ENCODE results near the gene SLC19A1.

The SLC19A1 gene

DNA sequence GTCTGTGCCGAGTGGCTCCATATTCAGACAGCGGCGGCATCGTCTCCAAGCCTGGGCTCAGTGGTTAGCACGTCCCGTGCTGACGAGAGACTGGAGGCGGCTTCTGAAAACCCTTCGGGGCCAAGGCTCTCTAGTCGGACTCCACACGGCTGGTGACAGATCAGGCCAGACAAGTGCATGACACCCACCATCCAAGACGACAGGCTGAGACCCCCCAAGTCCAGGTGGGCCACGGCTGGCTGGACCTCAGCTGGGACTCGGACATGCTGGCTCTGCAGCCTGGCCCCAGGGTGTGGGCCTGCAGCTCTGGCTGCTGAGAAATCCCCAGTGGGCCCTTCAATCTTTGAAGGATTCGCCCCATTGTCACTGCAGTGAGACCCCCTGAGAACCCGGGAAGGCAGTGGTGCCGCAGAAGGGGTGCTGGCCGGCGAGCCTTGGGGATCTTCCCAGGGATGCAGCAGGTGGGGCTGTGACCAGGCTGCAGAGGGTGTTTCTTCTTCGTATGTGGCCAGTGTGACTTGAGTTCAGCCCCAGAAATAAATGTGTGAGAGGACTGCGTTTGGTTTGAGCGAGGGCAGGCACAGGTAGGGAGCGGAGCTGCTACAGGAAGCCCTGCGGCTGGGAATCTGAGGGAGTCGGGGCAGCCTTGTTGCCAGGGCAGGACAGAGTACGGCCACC is 15.9 kb upstream of the SLC19A1 start:
- H2BK120ac ChIP-seq (ENCODE audit: low read depth, low read length), result no peak overlapping the region

DNA sequence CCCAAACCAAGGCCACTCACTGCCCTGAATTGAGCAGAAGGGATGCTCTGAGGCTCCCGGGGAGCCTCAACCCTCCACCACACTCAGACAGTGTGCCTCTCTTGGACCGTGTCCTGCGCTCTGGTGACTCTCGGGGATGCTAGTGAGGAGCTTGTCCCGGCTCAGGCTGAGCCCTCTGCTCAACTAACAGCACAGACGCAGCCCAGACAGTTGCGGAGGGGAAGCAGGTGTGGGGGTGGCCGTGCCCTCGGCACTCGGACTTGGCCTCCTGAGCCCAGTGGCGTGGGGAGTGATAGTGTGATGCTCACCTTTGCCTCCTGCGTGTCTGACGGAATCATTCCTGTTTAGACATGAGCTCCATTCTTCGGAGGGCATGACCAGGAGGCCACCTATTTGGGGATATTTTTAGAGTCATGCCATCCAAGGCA is 15.4 kb upstream of the SLC19A1 start:
- no peak overlapping the region for H4K5ac ChIP-seq (ENCODE audit: low read length)
- H3K27me3 ChIP-seq (ENCODE audit: insufficient read depth, low read length, poor library complexity), result no peaks in the 10 kb centered on the region
- H2BK120ac ChIP-seq (ENCODE audit: low read depth, low read length), result no peak overlapping the region
- H3K4me1 ChIP-seq (ENCODE audit: control insufficient read depth, low read depth, low read length), result no peaks in the 10 kb centered on the region
- H3K4ac ChIP-seq (ENCODE audit: low read depth, low read length), result no peak overlapping the region
- H3K4me2 ChIP-seq (ENCODE audit: low read length), result no peak overlapping the region
- H2BK5ac ChIP-seq (ENCODE audit: low read length), result no peak overlapping the region
- H3K4me3 ChIP-seq (ENCODE audit: low read length), result no peak overlapping the region
- no peaks in the 10 kb centered on the region for H3K79me2 ChIP-seq (ENCODE audit: control insufficient read depth, insufficient read depth, low read length)
- H3K9ac ChIP-seq (ENCODE audit: low read length), result no peak overlapping the region
- H3K27ac ChIP-seq (ENCODE audit: low read depth, low read length), result no peak overlapping the region
- no peak overlapping the region for H2BK15ac ChIP-seq (replicated peaks; ENCODE audit: low read depth)
- no peak overlapping the region for H3K23ac ChIP-seq (ENCODE audit: low read length)
- WGBS (ENCODE audit: extremely low coverage, insufficient coverage, low lambda C conversion rate), result no CpG with 5 or more reads among the region's 14 CpGs
- H2AK5ac ChIP-seq (ENCODE audit: low read length), result no peak overlapping the region
- peak overlapping the region; percentile 7 for H3K56ac ChIP-seq (ENCODE audit: low read length)
- no peaks in the 10 kb centered on the region for H3K79me1 ChIP-seq (ENCODE audit: low read length)
- no peaks in the 10 kb centered on the region for H3K36me3 ChIP-seq (ENCODE audit: control insufficient read depth, insufficient read depth, low read length)
- DNase-seq, result no peak
- H4K8ac ChIP-seq (ENCODE audit: low read depth, low read length), result no peak overlapping the region
- H3K18ac ChIP-seq (ENCODE audit: low read length), result no peak overlapping the region

More for the DNA sequence above, 15.9 kb upstream of the SLC19A1 start:
- Histone ChIP-seq H3K27me3 (ENCODE audit: insufficient read depth, low read length, poor library complexity) (no peaks in the 10 kb centered on the region), H3K18ac (ENCODE audit: low read length) (no peak overlapping the region), H3K79me1 (ENCODE audit: low read length) (no peaks in the 10 kb centered on the region), H3K27ac (ENCODE audit: low read depth, low read length) (no peak overlapping the region), H2BK15ac (replicated peaks; ENCODE audit: low read depth) (no peak overlapping the region), H3K4me3 (ENCODE audit: low read length) (no peak overlapping the region), H3K79me2 (ENCODE audit: control insufficient read depth, insufficient read depth, low read length) (no peaks in the 10 kb centered on the region), H2AK5ac (ENCODE audit: low read length) (no peak overlapping the region), H3K23ac (ENCODE audit: low read length) (no peak overlapping the region), H3K4me1 (ENCODE audit: control insufficient read depth, low read depth, low read length) (no peaks in the 10 kb centered on the region), H4K8ac (ENCODE audit: low read depth, low read length) (no peak overlapping the region), H3K4me2 (ENCODE audit: low read length) (no peak overlapping the region), H3K4ac (ENCODE audit: low read depth, low read length) (no peak overlapping the region), H3K36me3 (ENCODE audit: control insufficient read depth, insufficient read depth, low read length) (no peaks in the 10 kb centered on the region), H3K56ac (ENCODE audit: low read length) (no peak overlapping the region), H2BK5ac (ENCODE audit: low read length) (no peak overlapping the region), H3K9ac (ENCODE audit: low read length) (no peak overlapping the region), H4K5ac (ENCODE audit: low read length) (no peak overlapping the region)
- WGBS (ENCODE audit: extremely low coverage, insufficient coverage, low lambda C conversion rate), result no CpG with 5 or more reads among the region's 26 CpGs
- no peak for DNase-seq

DNA sequence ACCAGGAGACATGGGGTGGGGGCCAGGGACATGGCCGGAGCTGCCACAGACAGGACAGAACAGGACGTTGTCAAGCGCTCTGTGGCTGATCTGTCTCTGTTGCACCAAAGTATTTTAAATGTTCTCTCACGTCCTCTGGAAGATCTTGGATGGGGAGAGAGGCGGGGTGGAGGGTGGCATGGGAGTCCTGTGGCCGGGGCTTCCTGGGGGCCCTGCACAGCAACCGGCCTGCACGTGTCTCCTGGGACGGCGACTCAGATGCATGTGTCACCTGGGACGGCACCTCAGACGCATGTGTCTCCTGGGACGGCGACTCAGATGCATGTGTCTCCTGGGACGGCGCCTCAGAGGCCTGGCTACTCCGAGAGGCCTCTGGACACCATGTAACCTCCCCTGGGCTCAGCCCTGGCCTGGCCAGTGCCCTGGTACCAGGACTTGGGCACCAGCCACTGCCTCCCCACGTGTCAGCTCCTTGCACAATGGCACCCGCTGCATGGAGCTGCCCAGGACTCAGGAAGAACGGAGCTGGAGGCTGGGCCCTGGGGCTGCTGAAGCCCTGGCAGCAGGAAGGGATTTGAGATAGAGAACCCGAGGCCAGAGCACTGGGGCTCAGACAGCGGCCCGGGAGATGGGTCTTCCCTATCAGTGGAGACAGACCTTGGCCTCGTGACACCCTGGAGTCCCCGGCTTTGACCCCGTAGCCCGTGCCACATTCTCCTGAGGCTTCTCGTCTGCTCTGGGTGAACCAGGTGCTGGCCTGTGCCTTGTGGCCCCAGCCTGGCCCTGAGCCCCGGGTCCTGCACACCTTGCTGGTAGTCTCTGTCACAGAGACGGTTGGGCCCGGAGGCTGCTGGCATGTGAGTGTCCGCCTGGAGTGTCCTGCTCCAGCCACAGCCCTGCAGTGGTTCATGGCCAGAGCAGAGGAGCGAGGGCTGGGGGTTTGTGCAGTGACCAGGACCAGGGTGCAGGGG is 14.7 kb upstream of the SLC19A1 start:
- Histone ChIP-seq H3K4ac (ENCODE audit: low read depth, low read length) (no peak overlapping the region), H4K5ac (ENCODE audit: low read length) (no peak overlapping the region), H3K18ac (ENCODE audit: low read length) (no peak overlapping the region), H2BK5ac (ENCODE audit: low read length) (no peak overlapping the region), H3K23ac (ENCODE audit: low read length) (no peak overlapping the region), H3K4me1 (ENCODE audit: control insufficient read depth, low read depth, low read length) (no peaks in the 10 kb centered on the region), H2BK120ac (ENCODE audit: low read depth, low read length) (no peak overlapping the region), H3K27ac (ENCODE audit: low read depth, low read length) (no peak overlapping the region), H3K27me3 (ENCODE audit: insufficient read depth, low read length, poor library complexity) (no peaks in the 10 kb centered on the region), H3K79me2 (ENCODE audit: control insufficient read depth, insufficient read depth, low read length) (no peaks in the 10 kb centered on the region), H3K4me3 (ENCODE audit: low read length) (no peak overlapping the region), H3K56ac (ENCODE audit: low read length) (no peak overlapping the region), H3K79me1 (ENCODE audit: low read length) (no peaks in the 10 kb centered on the region), H4K8ac (ENCODE audit: low read depth, low read length) (no peak overlapping the region), H3K4me2 (ENCODE audit: low read length) (no peak overlapping the region), H3K36me3 (ENCODE audit: control insufficient read depth, insufficient read depth, low read length) (no peaks in the 10 kb centered on the region), H2AK5ac (ENCODE audit: low read length) (no peak overlapping the region), H3K9ac (ENCODE audit: low read length) (no peak overlapping the region), H2BK15ac (replicated peaks; ENCODE audit: low read depth) (no peak overlapping the region)
- no peak for DNase-seq
- whole genome bisulfite sequencing (ENCODE audit: extremely low coverage, insufficient coverage, low lambda C conversion rate), result no CpG with 5 or more reads among the region's 33 CpGs

DNA sequence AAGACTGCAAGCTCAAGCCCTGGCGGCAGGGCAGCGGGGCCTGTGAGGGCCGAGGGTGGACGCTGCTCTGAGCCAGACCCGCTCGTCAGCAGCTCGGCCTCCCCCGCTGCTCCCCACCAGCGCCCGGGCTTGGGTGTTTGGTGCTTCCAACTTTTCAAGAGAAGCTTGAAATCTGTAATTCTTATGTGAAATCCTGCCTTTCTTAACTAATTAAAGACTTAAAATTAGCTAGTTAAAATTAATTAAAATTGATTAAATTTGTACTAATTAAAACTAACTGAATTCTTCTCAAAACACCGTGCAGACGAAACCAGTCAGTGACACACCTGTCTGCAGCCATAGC is 14.0 kb upstream of the SLC19A1 start:
- H2BK15ac ChIP-seq (replicated peaks; ENCODE audit: low read depth), result no peak overlapping the region
- no peaks in the 10 kb centered on the region for H3K79me1 ChIP-seq (ENCODE audit: low read length)
- H4K8ac ChIP-seq (ENCODE audit: low read depth, low read length), result no peak overlapping the region
- WGBS (ENCODE audit: extremely low coverage, insufficient coverage, low lambda C conversion rate), result no CpG with 5 or more reads among the region's 12 CpGs
- no peaks in the 10 kb centered on the region for H3K36me3 ChIP-seq (ENCODE audit: control insufficient read depth, insufficient read depth, low read length)
- H3K23ac ChIP-seq (ENCODE audit: low read length), result no peak overlapping the region
- no peak overlapping the region for H3K27ac ChIP-seq (ENCODE audit: low read depth, low read length)
- no peak overlapping the region for H3K9ac ChIP-seq (ENCODE audit: low read length)
- H3K4me1 ChIP-seq (ENCODE audit: control insufficient read depth, low read depth, low read length), result no peaks in the 10 kb centered on the region
- no peaks in the 10 kb centered on the region for H3K79me2 ChIP-seq (ENCODE audit: control insufficient read depth, insufficient read depth, low read length)
- H2AK5ac ChIP-seq (ENCODE audit: low read length), result no peak overlapping the region
- H3K4me2 ChIP-seq (ENCODE audit: low read length), result no peak overlapping the region
- no peaks in the 10 kb centered on the region for H3K27me3 ChIP-seq (ENCODE audit: insufficient read depth, low read length, poor library complexity)
- H3K18ac ChIP-seq (ENCODE audit: low read length), result no peak overlapping the region
- no peak for DNase-seq
- H4K5ac ChIP-seq (ENCODE audit: low read length), result no peak overlapping the region
- no peak overlapping the region for H2BK5ac ChIP-seq (ENCODE audit: low read length)
- no peak overlapping the region for H2BK120ac ChIP-seq (ENCODE audit: low read depth, low read length)
- no peak overlapping the region for H3K4me3 ChIP-seq (ENCODE audit: low read length)
- no peak overlapping the region for H3K56ac ChIP-seq (ENCODE audit: low read length)
- H3K4ac ChIP-seq (ENCODE audit: low read depth, low read length), result no peak overlapping the region

DNA sequence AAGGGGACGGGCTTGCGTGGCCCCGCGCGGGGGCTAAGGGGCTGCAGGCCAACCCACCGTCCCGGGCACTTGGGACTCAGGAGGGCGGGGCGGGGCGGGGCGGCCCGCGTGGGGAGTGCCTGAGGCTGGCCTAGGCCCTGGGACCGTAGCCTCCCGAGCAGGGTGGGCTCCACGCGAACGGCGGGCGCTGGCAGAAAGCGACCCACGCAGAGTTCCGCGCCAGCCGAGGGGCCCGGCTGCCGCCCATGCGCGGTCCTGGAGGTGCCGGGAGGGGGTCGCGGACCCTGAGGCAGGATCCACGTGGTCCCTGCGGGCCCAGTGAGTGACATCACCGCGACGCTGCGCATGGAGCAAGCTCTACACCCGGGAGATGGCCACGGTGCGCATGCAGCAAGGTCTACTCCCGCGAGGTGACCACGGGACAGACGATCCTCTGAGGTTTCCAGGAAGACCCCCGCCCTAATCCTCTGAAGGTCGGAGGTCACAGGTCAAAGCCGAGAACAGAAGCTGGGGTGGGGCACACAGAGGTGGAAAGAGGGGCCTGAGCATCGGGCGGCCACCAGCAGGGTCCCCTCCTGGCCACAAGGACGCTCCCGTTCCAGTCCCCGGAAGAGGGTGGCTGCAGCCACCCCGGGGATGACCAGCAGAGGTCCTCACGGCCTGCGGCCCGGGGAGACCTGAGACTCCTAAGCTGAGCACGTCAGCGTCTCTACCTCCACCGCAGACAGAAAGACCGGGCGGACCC is 13.5 kb upstream of the SLC19A1 start:
- Histone ChIP-seq H4K8ac (ENCODE audit: low read depth, low read length) (no peak overlapping the region), H4K5ac (ENCODE audit: low read length) (no peak overlapping the region), H3K4me2 (ENCODE audit: low read length) (peak overlapping the region; percentile 65), H2BK5ac (ENCODE audit: low read length) (no peak overlapping the region), H3K4me3 (ENCODE audit: low read length) (peak overlapping the region; percentile 8), H2BK120ac (ENCODE audit: low read depth, low read length) (no peak overlapping the region), H2BK15ac (replicated peaks; ENCODE audit: low read depth) (no peak overlapping the region), H3K27ac (ENCODE audit: low read depth, low read length) (no peak overlapping the region), H3K4me1 (ENCODE audit: control insufficient read depth, low read depth, low read length) (no peaks in the 10 kb centered on the region), H2AK5ac (ENCODE audit: low read length) (no peak overlapping the region), H3K36me3 (ENCODE audit: control insufficient read depth, insufficient read depth, low read length) (no peaks in the 10 kb centered on the region), H3K79me2 (ENCODE audit: control insufficient read depth, insufficient read depth, low read length) (no peaks in the 10 kb centered on the region), H3K56ac (ENCODE audit: low read length) (peak overlapping the region; percentile 89), H3K4ac (ENCODE audit: low read depth, low read length) (peak overlapping the region; percentile 24), H3K9ac (ENCODE audit: low read length) (peak overlapping the region; percentile 21), H3K23ac (ENCODE audit: low read length) (no peak overlapping the region), H3K27me3 (ENCODE audit: insufficient read depth, low read length, poor library complexity) (no peaks in the 10 kb centered on the region), H3K18ac (ENCODE audit: low read length) (peak overlapping the region; percentile 53), H3K79me1 (ENCODE audit: low read length) (no peaks in the 10 kb centered on the region)
- peak; percentile 96 for DNase-seq
- no CpG with 5 or more reads among the region's 62 CpGs for WGBS (ENCODE audit: extremely low coverage, insufficient coverage, low lambda C conversion rate)
